Peyer's patch (tissue), 4 donors: ENCODE data around the gene NRXN3.

Experiments used
- POLR2A ChIP-seq, 2 donors: fragments of 450-650 bp; IDR thresholded peaks; one replicate each; pipeline ENCODE4 v1.5.1; 2017; ENCODE audit warnings: antibody characterized with exemption in 2 of 2, mild to moderate bottlenecking in 2 of 2, moderate library complexity in 2 of 2
- TF ChIP-seq, protein P1 (sequence below), 6 experiments: fragments of 450-650 bp in 4 of 6; fragments of 200-600 bp in 2 of 6; sonication (generic) in 1 of 6; IDR thresholded peaks; one replicate each; pipeline ENCODE4 v1.5.1; 2017 to 2019; ENCODE audit warnings: antibody characterized with exemption in 6 of 6, mild to moderate bottlenecking in 3 of 6, moderate library complexity in 1 of 6

GRCh38 chr14:79639613-79640012 lies 1469.4 kb downstream of the NRXN3 start:
- TF ChIP-seq, protein P1, sequence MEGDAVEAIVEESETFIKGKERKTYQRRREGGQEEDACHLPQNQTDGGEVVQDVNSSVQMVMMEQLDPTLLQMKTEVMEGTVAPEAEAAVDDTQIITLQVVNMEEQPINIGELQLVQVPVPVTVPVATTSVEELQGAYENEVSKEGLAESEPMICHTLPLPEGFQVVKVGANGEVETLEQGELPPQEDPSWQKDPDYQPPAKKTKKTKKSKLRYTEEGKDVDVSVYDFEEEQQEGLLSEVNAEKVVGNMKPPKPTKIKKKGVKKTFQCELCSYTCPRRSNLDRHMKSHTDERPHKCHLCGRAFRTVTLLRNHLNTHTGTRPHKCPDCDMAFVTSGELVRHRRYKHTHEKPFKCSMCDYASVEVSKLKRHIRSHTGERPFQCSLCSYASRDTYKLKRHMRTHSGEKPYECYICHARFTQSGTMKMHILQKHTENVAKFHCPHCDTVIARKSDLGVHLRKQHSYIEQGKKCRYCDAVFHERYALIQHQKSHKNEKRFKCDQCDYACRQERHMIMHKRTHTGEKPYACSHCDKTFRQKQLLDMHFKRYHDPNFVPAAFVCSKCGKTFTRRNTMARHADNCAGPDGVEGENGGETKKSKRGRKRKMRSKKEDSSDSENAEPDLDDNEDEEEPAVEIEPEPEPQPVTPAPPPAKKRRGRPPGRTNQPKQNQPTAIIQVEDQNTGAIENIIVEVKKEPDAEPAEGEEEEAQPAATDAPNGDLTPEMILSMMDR (IDR thresholded peaks at IDR 0.05) = no peak
- TF ChIP-seq POLR2A (IDR thresholded peaks at IDR 0.05) = no peak
